DND-41 (cell line): ENCODE data around the gene IFIT1B.

ENCODE experiments used
- ATAC-seq: fragments of 200-7000 bp; cut with Tn5 transposase; 3 replicates; pipeline ENCODE4 v1.9.1; 2021; ENCODE audit warnings: low read depth; ENCODE audit not compliant: insufficient read depth
- DNase-seq: peaks from one replicate; pipeline ENCODE4 v3.0.0-alpha.2; 2020
- H2AFZ ChIP-seq: 2 replicates; pipeline ENCODE4 v1.6.0; 2012; ENCODE audit warnings: low read depth, low read length
- H3K27ac ChIP-seq: 2 replicates; pipeline ENCODE4 v1.5.1; 2012; ENCODE audit warnings: low read length, inconsistent platforms
- H3K27me3 ChIP-seq: fragments of 200-600 bp; sonication (generic); 2 replicates; pipeline ENCODE4 v1.6.0; 2012; ENCODE audit warnings: low read length, mild to moderate bottlenecking, inconsistent platforms; ENCODE audit not compliant: insufficient read depth, poor library complexity
- H3K36me3 ChIP-seq: 2 replicates; pipeline ENCODE4 v1.5.1; 2012; ENCODE audit warnings: low read length, inconsistent platforms; ENCODE audit not compliant: insufficient read depth
- H3K4me1 ChIP-seq: 2 replicates; pipeline ENCODE4 v1.5.1; 2012; ENCODE audit warnings: mild to moderate bottlenecking, low read length; ENCODE audit not compliant: insufficient read depth
- H3K4me2 ChIP-seq: 2 replicates; pipeline ENCODE4 v1.6.0; 2012; ENCODE audit warnings: mild to moderate bottlenecking, moderate library complexity, low read length, inconsistent platforms; ENCODE audit not compliant: insufficient read depth
- H3K4me3 ChIP-seq, 2 experiments: fragments of 200-600 bp in 1 of 2; shearing (Covaris generic) in 1 of 2; 2 replicates each; pipeline ENCODE4 v1.5.1; 2012 to 2016; ENCODE audit warnings: inconsistent platforms in 2 of 2, low read length in 2 of 2, mild to moderate bottlenecking in 2 of 2, low read depth in 1 of 2, moderate library complexity in 1 of 2
- H3K79me2 ChIP-seq: 2 replicates; pipeline ENCODE4 v1.6.0; 2012; ENCODE audit warnings: low read length, inconsistent platforms; ENCODE audit not compliant: insufficient read depth
- H3K9ac ChIP-seq: 2 replicates; pipeline ENCODE4 v1.6.0; 2012; ENCODE audit warnings: low read depth, mild to moderate bottlenecking, inconsistent platforms, low read length, moderate library complexity
- H3K9me3 ChIP-seq: 2 replicates; pipeline ENCODE4 v1.5.1; 2012; ENCODE audit warnings: low read length, moderate library complexity, mild to moderate bottlenecking, inconsistent platforms; ENCODE audit not compliant: insufficient read depth, severe bottlenecking
- H4K20me1 ChIP-seq: 2 replicates; pipeline ENCODE4 v1.6.0; 2012; ENCODE audit warnings: low read length; ENCODE audit not compliant: insufficient read depth
- CTCF ChIP-seq: IDR thresholded peaks from 2 replicates; pipeline ENCODE4 v1.5.1; 2012; ENCODE audit warnings: borderline replicate concordance, low read length, moderate library complexity, mild to moderate bottlenecking; ENCODE audit not compliant: poor library complexity, severe bottlenecking; ENCODE audit errors: extremely low read depth
- EZH2 ChIP-seq: IDR thresholded peaks from 3 replicates; pipeline ENCODE4 v1.6.1; 2012; ENCODE audit warnings: borderline replicate concordance, low read depth, mild to moderate bottlenecking, moderate library complexity, low read length, inconsistent platforms; ENCODE audit not compliant: severe bottlenecking

Gene IFIT1B

GRCh38 chr10:89395141-89395540 is 17.3 kb downstream of the IFIT1B start:
- no peak overlapping the region for H3K4me2 ChIP-seq
- H3K9ac ChIP-seq, result no peak overlapping the region
- no peaks in the 10 kb centered on the region for H3K27me3 ChIP-seq
- TF ChIP-seq EZH2 (no peak), CTCF (no peak)
- H3K36me3 ChIP-seq, result no peaks in the 10 kb centered on the region
- no peak overlapping the region for H3K27ac ChIP-seq
- no peaks in the 10 kb centered on the region for H3K79me2 ChIP-seq
- H3K9me3 ChIP-seq, result no peaks in the 10 kb centered on the region
- DNase-seq, result no peak
- H3K4me3 ChIP-seq, result no peak overlapping the region
- no peak overlapping the region for H2AFZ ChIP-seq
- no peaks in the 10 kb centered on the region for H4K20me1 ChIP-seq
- ATAC-seq, result no peak
- peaks cover 19% of the 10 kb centered on the region for H3K4me1 ChIP-seq

- no peak for ATAC-seq
Measured at GRCh38 chr10:89398003-89398749, 20.3 kb downstream of the IFIT1B start.

GRCh38 chr10:89399956-89400355 is 22.1 kb downstream of the IFIT1B start:
- no peak overlapping the region for H3K27ac ChIP-seq
- H3K27me3 ChIP-seq, result no peaks in the 10 kb centered on the region
- no peaks in the 10 kb centered on the region for H3K79me2 ChIP-seq
- H3K36me3 ChIP-seq, result no peaks in the 10 kb centered on the region
- no peak overlapping the region for H3K4me2 ChIP-seq
- no peaks in the 10 kb centered on the region for H3K9me3 ChIP-seq
- H3K4me3 ChIP-seq, result no peak overlapping the region
- no peak overlapping the region for H3K9ac ChIP-seq
- no peak for DNase-seq
- ATAC-seq, result no peak
- H4K20me1 ChIP-seq, result no peaks in the 10 kb centered on the region
- no peak overlapping the region for H2AFZ ChIP-seq
- no peaks in the 10 kb centered on the region for H3K4me1 ChIP-seq
- no peak for TF ChIP-seq EZH2
- TF ChIP-seq CTCF, result no peak

More at GRCh38 chr10:89398003-89398749, 20.3 kb downstream of the IFIT1B start:
- no peaks in the 10 kb centered on the region for H3K27me3 ChIP-seq
- H3K27ac ChIP-seq, result no peak overlapping the region
- no peak overlapping the region for H3K4me3 ChIP-seq
- H3K4me1 ChIP-seq, result peaks cover 4% of the 10 kb centered on the region
- H3K36me3 ChIP-seq, result no peaks in the 10 kb centered on the region
- TF ChIP-seq CTCF (no peak), EZH2 (no peak)
- H3K9ac ChIP-seq, result no peak overlapping the region
- no peak overlapping the region for H3K4me2 ChIP-seq
- H4K20me1 ChIP-seq, result no peaks in the 10 kb centered on the region
- no peaks in the 10 kb centered on the region for H3K9me3 ChIP-seq
- no peak for DNase-seq
- H3K79me2 ChIP-seq, result no peaks in the 10 kb centered on the region
- no peak overlapping the region for H2AFZ ChIP-seq
